NOMO-1 treated with DMSO at 0.1 percent for 48 hours (cell line): ENCODE measurements around the gene PTPN20.

ENCODE experiments used
- DNase-seq: peaks from one replicate; lab custom pipeline; 2025; ENCODE audit not compliant: unreplicated experiment; lab: John Stamatoyannopoulos, UW

Gene PTPN20

DNA sequence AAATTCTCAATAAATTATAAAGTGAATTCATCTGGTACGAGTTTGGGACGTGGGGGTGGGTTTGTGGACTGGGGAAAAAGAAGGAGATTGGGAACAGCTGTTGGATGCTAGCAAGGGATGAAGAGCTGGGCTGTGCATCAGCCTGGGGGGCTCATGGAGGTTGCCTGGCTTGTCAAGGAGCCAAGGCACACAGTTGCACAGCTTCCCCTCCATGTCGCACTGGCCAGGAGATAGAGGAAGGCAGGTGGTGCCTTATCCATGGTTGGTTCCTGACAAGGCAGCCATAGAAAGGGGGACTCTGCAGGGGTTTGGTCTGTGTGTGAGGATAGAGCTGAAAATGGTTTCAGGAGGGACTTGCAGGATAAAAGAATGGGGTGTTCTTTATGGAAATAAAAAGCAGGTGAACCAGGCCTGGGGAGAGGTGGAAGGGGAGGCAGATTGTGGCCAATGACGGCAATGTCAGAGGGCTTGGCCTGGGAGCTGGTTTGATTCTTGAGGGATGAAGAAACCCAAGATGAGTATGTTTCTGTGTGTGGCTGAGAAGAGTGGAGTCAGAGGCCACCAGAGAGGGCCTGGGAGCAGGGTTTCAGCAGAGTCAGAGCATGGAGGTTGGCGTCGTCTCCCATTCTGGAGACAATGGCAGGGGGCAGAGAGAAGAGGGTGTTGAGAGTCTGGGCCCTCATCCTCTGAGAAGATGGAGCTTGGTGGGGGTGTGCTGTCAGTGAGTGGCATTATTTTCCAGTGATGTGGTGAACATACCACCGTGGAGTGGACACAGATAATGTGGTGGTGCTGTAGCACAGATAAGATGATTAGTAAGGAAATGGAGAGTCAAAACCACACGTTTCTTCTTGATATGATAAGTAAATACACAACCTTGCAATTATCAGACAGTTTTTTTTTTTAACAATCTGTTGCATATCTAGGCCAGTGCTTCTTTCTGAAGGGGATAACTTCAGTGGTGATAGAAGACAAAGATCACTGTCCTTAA is 108.2 kb downstream of the PTPN20 start:
- DNase-seq = no peak

DNA sequence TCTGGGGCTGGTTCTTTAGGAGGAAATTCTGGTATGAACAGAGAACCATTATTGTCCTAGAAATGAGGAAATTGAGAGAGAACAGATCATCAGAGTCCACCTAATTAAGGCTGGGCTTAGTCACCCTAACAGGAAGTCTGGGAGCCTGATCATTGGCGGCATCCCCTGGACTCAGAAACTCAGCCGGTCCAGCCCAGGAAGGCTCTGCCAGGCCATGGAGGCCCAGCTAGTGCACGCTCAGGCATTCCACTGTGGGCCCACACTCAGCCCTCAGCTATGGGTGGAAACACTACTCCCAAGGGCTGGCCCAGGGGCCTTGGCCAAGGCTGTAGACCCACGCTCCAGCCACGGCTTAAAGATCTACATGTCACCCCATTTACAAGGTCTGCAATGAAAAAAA is 109.2 kb downstream of the PTPN20 start:
- DNase-seq = peak; percentile 84

DNA sequence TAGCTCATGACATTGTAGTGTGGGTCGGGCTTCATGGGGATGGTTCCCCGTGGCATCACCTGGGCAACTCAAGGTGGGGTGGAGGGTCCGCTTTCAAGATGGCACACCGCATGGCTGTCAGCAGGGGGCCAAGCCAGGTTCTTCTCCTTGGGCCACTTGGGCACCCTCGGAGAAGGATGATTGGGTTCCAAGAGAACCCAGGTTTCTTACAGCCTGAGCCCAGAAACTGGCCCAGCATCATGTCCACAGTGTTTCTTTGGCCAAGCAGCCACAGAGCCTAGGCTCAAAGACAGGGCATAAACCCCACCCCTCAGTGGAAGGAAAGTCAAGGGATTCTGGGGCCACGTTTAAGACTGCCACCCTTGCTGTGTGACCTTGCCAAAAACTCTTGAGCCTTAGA is 110.6 kb downstream of the PTPN20 start:
- DNase-seq = no peak

DNA sequence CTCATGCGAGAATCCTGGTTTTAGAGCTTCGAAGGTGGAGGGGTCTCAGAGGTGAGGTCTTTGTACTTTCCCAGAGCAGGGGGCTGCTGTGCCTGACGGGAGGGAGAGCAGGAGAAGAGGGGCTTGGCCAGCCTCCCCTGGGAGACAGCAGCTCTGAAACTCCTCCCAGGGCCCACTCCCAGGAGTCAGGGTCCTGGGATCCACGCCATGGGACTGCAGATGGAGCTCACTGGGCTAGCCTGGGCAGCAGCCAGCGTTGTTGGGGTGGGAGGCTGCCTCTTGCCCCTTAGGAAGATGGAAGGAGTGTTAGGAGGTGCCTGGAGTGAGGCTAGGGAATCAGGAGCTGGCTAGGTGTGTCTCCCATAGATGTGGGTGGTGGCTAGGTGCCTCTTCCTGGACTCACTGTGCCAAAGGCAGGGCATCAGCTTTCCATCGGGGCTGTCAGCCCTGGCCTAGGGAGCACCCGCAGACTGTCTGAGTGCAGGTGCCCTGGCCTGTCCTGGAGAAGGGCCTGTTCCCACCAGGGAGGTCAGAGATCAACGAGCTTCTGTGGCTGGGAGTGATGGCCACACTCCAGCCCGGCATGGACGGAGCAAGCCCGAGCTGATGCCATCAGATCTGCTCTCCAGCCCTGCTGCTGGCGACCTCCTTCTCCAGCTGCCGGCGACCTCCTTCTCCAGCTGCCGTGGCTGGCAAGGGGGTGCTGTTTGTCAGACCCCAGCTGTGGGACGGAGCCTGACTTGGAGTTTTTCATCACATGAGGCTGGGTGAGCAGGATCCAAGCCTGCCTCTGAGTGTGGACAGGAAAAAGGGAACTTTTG is 111.3 kb downstream of the PTPN20 start:
- DNase-seq = no peak

DNA sequence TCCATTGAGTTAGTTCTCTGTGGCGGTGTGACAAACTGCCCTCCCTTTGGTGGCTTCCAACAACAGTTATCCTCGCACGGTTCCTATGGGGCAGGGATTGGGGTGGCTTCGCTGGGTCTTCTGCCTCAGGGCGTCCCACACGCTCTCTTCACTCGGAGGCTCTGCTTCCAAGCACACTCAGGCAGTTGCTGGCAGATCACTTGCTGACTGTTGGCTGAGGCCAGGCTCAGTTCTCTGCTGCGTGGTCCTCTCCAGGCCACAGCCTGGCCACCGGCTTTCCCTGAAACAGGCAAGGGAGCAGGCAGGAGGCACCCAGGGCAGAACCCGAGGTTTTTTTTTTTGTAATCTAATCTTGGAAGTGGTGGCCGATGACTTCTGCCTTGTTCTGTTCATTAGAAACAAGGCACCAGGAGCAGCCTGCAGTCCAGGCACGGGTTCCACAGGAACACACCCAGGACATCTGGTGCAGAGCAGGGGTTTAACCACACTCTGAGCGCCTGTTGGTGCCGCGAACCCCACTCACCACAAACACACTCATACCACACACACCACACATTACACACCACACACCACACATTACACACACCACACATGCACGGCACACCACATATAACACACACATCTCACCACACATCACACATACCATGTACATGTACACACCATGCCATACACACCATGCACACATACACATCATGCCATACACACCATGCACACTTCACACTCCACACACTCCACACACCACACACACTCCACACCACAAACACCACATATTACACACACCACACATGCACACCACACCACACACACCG is 112.2 kb downstream of the PTPN20 start:
- DNase-seq = no peak

DNA sequence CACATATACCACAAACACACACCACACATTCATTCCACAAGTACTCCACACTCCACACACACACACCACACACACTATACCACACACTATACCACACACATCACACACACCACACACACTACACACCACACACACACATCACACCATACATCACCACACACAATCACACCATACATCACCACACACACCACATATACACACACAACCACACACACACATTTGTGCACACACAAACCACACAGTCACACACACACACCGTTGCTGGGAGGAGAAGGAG is 112.8 kb downstream of the PTPN20 start:
- DNase-seq = no peak

DNA sequence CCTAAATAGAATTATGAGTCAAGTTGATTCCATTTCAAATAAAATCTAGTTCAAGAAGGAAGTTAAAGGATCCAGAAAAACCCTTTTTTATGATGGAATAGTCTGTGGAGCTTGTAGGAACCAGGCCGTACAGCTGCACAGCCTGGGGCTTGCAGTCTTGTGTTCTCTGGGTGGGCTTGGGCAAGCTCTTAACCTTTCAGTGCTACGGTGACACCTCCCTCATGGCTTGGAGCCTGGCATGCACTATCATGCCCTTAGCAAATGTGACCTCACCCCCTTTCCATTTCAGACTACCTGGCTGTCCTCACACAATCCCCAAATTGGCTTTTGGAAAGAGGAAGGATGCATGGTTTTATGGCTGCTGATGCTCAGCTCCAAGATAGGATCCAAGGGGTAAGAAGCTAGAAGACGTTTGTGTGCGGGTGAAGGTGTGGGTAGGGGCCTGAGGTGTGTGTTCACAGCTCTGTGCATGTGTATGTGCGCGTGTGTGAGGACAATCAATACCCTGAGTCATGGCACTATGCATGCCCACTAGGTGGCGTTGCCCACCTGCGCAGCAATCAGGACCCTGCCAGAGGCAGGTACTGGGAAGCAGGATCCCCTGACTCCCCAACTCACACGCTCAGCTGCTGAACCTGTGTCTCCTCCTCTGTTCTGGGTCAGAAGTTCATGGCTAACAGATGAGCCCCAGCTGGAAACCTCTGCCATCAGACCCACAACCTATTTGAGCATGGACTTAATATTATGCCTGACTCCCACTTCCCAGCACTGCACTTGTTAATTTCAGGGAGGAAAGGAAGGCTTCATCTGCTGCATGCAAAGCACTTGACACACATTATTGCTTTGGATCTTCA is 113.4 kb downstream of the PTPN20 start:
- DNase-seq = peak; percentile 36

DNA sequence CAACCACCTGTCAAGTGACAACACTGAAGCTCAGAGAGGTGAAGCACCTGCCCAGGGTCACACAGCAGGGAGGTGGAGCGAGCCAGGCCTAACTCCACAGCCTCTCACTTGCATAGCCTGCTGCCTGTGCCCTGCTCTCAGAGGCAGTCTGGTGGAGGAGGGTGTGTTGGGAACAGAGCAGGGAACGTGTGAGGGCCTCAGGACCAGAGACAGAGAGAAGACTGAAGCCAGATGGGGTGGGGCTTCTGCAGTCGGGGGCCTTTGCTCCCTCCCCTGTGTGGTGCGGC is 114.0 kb downstream of the PTPN20 start:
- no peak for DNase-seq

DNA sequence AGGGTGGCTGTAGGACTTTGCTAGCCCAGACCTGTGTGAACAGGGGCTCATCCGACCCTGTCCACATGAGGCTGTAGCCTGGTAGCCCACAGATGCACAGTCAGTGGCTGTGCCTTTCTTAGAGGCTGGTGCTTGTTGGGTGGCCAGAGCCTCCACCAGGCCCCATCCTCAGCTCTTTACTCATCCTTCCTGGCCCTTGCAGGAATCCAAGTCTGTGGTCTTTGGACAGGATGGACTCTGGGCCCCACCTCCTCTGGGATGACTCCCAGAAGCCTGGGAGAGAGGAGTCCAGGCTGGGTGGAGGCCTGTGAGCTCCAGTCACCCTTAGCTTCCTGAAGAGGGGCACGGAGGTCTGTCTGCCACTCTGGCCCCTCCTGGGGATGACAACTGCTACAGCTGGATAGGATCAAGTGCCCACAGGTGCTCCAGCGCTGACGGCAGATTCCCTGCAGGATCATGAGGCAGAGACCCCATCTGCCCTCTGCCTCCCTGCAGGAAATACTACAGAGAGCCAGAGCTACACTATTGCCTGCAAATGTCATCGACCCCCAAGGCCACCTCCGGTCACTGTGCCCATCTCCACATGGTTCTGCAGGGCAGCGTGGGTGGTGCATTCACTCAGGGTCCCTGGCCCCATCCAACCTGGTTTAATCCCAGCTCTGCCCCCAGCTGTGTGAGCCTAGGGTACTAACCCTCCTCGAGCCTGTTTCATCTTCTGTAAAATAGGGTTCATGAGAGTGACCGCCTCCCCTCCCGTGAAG is 114.5 kb downstream of the PTPN20 start:
- DNase-seq = no peak

DNA sequence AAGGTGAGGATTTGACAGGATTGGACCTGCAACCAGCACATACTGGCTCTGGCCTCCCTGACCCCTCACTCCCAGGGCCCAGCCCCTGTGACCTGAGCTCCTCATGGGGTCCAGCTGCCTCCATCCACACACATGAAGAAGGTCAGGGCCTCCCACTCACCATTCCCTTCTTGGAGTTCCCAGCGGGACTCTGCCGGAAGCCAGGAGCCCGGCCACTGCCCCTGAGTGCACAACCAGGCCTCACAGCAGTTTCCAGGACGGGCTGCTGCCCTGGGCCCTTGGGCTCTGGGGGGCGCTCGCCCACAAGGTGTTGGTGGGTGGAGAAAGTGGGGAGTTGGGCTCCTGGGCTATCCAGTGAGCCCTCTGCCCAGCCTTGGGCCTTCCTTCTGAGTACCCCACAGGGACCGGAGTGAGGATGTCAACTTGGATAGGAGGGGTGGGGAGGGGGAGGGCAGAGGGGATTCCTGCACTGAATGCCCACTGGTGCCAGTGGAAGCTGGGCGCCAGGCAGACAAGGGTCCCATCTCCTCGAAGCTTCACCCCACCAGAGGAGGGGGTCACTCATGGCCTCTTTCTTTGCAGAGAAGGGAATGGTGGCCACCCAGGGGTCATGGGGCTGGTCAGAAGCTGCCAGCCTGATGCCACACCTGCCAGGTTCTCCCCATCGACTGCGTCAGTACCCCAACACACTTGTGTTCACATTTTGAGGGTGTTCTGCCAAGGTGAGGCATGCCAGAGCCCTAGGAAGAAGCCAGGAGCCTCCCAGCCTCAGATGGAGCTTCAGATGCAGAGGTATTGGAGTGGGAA is 115.3 kb downstream of the PTPN20 start:
- DNase-seq = no peak

DNA sequence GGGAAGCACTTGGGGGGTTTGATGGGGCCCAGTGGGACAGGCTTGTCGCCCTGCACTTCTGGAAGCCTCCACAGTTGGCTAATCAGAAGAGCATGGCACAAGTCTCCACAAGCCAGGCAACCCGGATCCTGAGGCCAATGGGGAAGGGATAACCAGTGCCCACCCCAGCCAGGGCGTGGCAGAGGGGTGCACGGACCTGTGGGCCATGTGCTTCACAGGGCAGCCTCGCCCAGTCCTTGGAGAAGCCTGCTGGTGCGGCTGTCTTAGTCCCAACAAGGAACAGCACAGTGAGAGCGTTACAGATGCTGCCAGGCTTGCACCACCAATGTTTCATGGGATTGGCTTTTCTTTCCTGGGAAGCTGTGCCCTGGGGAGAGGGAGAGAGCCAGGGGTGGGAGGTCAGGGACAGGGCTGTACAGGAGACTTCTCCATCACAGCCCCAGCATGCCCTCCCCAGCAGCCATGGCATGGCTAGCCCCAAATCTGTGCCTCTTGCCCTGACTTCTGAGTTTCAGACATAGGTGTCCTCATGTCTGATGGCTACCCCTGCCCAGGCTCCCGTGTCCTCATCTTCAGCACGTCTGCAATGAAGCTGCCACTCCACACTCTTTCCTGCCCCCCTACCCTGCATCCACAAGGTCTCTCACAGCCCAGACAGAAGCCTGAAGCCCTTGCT is 116.0 kb downstream of the PTPN20 start:
- no peak for DNase-seq

DNA sequence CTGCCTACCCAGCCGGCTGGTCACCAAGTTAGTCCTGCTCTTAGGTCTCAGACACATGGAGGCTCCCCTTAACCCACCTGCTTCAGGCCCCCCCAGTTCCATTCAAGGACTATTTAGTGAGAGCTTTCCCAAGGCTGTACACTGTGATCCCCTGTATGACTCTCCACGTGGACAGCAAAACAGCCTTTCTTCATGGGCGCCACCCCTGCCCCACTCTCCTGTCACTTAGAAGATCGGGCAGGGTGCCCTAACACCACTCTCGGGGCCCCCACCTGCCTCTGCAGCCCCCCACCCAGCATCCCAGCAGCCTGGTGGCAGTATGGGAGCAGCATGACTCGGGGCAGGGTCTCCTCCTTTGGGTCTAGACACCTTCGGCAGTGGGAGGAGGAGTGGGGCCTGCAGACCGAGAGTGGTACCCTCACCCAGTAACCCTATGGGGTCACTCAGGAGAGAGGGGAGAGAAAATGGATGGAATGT is 116.6 kb downstream of the PTPN20 start:
- no peak for DNase-seq

DNA sequence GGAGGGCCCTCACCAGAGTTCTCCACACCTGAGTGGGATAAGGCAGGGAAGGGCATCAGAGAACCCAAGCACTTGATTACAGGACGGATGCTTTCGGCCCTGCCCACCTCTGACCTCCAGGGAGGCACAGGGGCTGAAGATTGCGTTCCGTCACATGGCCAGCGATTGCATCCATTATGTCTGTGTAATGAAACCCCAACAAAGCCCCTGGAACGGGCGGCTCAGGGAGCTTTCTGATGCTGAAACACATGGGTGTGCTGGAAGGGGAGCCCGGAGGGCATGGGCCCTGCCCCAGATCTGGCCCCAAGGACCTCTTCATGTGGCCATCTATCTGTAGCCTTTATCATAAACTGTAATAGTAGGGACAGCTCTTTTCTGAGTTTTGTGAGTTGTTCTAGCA is 117.2 kb downstream of the PTPN20 start:
- DNase-seq = no peak

DNA sequence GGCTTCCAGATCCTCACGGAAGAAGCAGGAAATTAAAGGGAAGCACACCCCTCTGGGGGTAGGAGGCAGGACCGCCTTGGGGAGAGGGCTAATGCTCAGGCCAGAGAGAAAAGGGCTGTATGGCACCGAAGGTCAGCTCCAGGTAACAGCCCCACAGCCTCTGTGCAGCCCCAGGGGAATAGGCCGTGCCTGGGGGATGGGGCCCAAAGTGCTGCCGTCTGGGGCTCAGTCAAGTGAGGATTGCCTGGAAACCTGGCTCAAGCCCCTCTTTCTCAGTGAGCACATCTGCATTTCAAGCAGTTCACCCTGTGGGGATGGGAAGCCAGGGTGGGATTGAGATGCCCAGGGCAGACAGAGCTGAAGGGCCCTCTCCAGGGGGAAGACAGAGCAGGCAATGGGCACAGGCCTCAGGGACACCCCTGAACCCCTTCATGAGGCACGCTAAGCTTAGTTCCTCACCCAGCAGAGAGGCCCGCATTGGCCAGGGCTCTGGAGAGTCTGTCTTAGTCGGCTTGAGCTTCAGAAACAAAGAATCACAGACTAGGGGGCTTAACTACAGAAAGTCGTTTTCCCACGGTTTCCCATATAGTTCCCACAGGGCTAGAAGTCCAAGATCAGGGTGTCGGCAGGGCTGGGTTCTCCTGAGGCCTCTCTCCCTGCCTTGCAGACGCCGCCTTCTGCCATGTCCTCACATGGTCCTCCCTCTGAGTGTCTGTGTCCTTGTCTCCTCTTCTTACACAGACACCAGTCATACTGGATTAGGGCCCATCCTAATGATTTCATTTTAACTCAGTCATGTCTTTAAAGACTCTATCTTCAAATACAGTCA is 118.2 kb downstream of the PTPN20 start:
- no peak for DNase-seq

DNA sequence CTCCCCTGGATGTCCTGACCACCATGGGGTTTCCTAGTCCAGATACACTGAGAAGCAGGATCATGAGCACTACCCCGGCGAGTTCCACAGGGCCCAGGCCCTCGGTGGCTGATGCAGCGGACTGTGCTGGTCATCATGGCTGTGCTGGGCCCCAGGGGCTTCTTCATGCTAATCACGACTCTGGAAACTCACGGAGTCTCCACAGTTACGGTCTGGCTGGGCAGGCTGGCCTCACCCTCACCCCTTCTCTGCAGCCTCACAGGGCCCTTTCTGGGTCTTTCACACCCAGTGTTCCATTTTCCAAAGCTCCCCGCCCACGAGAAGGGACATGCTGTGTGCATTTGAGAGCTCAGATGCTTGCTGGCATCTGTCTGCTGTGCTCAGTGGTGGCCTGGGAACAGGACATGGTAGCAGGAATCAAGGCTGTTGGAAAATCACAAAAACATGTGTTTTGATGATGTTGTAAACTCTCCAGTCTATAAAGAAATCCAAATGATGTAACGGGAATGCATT is 119.0 kb downstream of the PTPN20 start:
- no peak for DNase-seq

DNA sequence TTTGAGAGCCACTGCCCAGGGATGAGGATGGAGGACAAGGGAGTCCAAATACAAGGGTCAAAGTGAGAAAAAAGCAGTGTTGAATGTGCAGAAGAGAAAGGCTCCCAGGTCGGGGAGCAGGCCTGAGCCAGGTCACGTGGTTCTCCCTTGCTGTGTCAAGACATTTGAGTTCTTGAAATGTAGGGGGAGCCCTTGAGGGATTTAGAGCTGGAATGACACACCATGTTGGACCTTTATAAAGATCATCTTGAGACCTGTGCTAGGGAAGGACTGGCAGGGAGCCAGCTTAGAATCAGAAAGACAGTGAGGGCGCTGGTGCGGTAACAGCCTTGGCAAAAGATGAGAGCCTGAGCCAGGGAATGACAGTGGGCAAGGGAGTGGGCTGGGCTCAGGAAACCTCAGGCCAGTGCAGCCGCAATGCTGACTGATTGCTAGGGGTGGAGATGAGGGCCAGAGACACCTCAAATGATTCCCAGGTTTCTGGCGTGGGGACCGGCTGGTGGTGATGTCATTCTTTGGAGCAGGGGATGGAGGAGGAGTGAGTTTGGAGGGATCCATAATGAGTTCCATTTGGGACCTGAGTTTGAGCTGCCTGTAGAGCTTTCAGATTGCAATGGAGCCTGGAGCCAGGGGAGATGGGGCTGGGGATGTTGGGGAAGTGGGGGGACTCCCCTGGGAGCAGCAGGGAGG is 120.1 kb downstream of the PTPN20 start:
- DNase-seq = no peak
